T47D (cell line): ENCODE measurements around the gene OSCP1.

Experiments
- DNase-seq, 2 experiments: peaks; one replicate each; pipeline versions ENCODE4 v3.0.0 to v3.0.0-alpha.2; 2011 to 2012; ENCODE audit warnings: low read depth in 1 of 2, low spot score in 1 of 2
- JUND ChIP-seq: IDR thresholded peaks from 2 replicates; pipeline ENCODE4 v1.6.1; 2012; ENCODE audit warnings: low read depth
- in situ Hi-C: cut with HindIII; loops from 2 replicates; pipeline ENCODE4 v1.10.0; 2016; ENCODE audit warnings: low sequenced_read_pairs, low pct_unique_long_range_greater_than_20kb

OSCP1 gene

DNA sequence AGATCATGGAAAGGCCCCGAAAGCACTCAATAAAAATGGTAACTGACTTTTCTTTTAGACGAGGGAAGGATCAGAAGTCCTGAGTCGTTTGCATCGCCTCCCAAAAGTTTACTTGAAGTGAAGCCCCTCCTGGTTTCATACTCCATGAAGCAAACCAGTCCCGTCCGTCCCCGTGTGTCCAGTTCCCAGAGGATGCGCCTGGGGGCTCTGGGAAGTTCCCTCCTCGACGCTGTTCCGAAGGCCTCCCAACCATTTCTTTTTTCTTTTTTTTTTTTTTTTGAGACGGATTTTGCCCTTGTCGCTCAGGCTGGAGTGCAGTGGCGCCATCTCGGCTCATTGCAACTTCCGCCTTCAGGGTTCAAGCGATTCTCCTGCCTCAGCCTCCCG lies 661 bp upstream of the OSCP1 start:
- no peak for TF ChIP-seq JUND

DNA sequence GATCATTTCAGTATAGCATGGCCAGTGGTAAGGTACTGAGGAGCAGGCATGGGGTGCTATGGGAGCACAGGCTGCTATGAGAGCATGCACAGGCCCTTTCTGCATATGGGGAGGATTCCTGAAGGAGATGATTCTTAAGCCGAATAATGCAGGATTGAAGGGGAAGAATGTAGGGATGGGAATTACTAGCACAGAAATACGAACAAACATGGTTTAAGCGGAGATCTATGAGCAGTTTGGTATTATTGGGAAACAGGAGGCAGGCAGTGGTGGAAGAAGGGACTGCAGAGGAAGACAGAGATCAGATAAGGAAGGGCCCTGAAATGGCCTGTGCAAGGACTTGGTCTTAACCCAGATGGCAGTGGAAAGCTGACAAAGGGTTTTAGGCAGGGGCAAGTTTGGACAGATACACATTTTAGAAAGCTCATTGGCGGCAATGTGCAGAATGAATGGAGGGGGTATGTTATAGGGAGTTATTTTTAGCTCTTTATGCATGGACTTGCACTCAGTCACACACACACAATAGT lies 1.7 kb downstream of the OSCP1 start:
- no peak for TF ChIP-seq JUND
- in situ Hi-C loops = no loop called here
- no peak for DNase-seq

More for the DNA sequence above, 661 bp upstream of the OSCP1 start:
- in situ Hi-C loops = no loop called here
- DNase-seq = no peak

DNA sequence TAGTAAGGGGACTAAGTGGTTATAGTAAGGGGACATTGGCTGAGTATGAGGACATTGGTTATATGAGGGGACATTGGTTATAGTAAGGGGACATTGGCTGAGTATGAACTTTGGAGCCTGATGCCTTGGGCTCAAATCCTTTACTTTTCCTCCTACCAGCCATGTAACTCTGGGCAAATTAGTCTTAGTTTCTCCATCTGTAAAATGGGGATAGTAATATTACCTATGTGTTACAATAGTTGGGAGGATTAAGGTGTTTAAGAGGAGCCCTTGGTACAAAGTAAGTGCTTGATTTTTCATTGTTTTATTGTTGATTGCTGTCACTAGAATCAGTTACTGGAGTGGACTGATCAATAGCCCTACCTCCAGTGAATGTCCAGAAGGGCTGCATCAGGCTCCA lies 2.8 kb downstream of the OSCP1 start:
- DNase-seq = no peak
- TF ChIP-seq JUND = no peak
- in situ Hi-C loops = no loop called here

DNA sequence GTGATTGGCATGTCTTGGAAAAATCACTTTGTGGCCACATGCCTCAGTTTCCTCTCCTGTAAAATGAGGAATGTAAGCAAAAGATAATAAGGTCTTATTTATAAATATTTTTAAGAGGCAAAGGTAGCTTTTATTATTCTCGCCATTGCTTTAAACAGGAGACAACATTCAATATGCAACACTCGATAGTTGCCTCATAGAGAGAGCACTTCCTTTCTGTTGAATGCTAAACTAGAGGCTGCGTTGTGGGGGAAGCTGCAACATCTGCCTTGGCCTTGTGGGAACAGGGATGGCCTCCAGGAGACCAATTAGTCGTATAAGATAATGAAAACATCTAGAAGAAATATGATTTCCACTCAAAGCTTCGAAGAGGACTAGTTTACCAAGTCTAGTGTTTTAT lies 3.5 kb downstream of the OSCP1 start:
- in situ Hi-C loops = no loop called here
- DNase-seq = no peak
- TF ChIP-seq JUND = no peak

DNA sequence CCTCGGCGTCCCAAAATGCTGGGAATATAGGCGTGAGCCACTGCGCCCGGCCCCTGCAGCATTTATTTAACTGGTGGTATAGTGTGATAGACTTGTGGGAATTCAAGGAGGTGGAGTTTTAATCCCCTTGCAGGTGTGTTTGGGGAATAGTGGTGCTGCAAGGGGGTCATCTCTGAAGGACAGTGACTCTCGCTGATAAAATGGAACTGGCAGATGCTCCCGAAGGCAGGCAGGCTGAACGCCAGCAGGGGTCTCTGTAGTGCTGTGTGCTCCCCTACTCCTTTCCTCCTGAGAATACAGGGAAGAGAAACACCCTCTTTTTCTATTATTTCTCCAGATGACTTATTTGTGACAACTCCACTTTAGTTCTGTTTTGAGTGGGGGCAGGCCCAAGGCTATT lies 4.0 kb downstream of the OSCP1 start:
- no peak for DNase-seq
- in situ Hi-C loops = no loop called here
- TF ChIP-seq JUND = no peak

DNA sequence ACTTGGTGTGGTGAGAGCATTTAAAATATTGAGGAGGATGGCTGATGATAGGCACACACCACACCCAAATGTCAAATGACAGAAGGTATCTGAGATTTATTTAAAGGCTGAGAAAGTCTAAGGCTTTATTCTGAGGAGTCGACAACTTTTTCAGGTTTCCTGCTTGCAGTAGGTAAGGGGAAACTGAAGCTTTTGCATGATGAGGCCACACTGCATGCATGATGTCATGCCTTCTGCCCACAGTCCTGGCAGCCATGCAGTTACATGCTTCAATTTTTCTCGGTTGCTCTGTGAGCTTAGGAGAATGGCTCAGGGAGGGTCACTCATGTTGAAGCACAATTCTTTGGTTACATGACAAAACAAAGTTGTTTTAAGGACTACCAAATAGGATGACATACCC lies 7.0 kb downstream of the OSCP1 start:
- in situ Hi-C loops = no loop called here
- no peak for TF ChIP-seq JUND
- no peak for DNase-seq

DNA sequence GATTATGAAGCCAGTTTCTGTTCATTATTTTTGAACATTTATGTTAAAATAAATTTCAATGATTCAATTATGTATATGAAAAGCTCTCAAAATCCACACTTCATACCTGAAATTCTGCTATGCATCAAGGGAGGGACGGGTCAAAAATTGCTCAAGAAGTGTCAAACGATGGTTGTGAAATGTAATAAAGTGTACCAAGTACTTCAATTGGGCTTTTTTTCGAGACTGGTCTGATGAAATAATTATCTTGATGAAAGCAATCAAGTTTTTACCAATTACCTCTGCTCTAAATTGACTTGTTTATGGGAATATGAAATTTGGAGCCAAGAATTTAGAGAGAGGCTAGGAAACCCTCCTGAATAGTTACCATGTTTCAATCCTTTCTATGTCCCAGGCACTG lies 7.9 kb downstream of the OSCP1 start:
- no peak for TF ChIP-seq JUND
- in situ Hi-C loops = no loop called here
- no peak for DNase-seq

DNA sequence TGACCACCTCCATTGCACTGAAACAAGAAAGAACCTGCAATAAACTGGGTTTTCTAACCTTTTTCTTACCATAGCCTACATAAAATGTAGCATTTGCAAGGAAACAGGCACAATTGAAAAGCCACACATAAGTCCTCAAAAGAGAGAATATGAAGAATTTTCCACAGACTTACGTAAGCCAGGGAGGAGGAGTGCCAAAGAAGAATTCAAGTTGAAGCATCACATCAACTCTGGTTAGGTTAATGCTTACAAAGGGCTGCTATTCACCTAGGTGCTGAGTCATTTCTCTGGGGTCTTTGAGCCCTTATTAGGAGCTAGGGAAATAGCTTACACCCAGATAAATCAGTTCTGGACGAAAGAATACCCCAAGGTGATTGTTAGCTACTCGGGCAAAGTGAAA lies 9.6 kb downstream of the OSCP1 start:
- TF ChIP-seq JUND = no peak
- DNase-seq = no peak
- in situ Hi-C loops = no loop called here

DNA sequence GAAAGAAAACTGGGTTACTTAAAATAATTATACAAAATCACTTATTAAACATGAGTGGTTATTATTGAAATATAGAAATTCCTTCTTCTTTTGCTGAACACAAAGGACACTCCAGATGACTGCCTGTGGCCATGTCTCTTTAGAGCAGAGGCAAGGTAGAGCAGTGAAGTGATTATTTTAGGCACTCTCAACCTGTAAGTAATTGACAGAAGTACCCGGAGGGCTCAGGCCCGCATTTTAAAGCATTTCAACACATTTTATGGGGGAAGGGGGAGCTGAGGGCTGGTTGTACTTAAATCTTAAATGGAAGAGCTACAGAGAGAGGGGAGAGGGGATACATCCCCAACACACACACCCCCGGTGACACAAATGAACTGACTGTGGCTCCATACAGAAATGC lies 10.2 kb downstream of the OSCP1 start:
- no peak for DNase-seq
- in situ Hi-C loops = no loop called here
- no peak for TF ChIP-seq JUND

DNA sequence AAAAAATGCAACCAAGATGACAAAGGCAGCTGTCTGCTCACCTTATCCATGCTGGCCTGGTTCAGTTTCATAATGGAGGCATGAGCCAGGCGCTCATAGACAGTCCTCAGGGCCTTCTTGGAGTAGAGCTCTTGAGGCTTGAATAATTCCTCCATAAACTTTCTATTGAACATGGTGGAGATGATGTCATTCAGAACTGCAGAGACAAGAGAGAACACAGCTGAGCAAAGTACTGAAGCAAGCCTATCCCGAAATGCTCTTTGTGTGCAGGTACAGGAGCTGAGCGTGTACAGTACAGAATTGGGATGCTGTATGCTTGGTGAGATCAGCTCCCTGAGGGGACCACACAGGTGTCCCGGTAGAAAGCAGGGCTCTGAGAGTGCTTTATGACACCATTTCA lies 11.5 kb downstream of the OSCP1 start:
- in situ Hi-C loops = no loop called here
- no peak for DNase-seq
- TF ChIP-seq JUND = no peak

DNA sequence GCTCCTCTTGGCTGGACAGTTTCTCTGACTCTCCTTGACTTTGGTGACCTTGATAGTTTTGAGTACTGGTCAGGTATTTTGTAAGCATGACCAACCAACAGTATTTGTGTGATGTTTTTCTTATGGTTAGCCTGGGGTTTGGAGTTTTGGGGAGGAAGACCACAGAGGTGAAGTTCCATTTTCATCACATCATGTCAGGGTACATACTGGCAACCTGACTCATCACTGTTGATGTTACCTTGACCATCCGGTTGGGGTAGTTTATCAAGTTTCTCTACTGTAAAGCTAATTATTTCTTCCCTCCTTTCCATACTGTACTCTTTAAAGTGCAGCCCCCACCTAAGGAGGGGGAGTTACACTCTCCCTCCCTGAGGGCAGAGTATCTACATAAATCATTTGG lies 13.4 kb downstream of the OSCP1 start:
- in situ Hi-C loops = no loop called here
- TF ChIP-seq JUND = no peak
- peak in 1 of 2 experiments; percentile 76 for DNase-seq

DNA sequence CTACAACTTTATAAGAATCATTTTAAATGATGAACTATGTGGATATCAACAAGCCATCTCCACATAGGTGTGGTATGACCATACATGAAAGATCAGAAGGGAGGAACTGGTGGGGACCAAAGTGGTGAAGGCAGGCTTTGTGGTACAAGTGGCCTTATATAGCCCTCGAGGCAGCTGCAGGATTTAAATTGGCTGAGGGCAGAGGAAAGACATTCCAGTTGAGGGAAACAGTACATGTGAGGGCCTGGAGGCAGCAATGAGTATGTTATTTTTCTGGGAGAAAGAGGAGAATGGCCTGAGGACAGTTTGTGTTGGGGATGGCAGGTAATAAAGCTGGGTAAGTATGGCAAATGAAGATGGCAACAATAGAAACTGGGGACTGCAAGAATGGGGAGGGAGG lies 17.1 kb downstream of the OSCP1 start:
- no peak for TF ChIP-seq JUND
- in situ Hi-C loops = no loop called here
- DNase-seq = no peak

DNA sequence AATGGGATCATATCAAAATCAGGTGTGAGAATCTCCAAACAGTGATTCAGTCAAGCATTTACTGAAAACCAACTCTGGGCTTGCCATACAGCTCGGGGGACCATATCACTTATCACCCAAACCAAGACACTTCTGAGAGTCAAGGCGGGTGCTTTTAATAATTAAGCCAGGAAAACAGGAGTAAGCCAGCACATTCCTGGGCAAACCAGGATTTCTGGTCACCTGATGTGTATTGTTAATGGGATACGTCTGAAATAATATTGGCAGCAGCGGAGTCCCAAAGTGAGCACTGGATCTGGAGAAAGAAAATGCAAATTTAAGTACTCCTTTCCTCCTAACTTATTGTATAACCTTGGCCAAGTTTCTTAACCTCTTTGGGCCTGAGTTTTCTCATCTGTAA lies 17.6 kb downstream of the OSCP1 start:
- DNase-seq = no peak
- no peak for TF ChIP-seq JUND
- in situ Hi-C loops = no loop called here

DNA sequence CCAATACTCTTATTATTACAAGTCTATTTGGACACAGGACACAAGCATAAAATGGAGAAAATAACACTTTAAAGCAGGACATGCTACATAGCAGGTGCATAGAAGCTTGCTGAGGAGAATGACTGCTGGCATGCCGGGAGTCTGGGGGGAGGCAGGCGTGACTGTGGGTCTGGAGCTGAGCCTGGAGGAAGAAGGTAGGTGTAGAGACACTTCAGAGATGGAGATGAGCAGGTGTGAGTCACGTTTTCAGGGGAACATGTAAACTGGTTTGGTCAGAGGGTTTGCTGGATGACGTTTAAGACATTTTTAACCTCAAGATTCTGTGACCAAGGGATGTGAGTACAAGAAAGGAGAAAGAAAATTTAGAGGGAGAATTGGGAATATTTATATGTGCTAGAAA lies 24.5 kb downstream of the OSCP1 start:
- no peak for DNase-seq
- in situ Hi-C loops = no loop called here
- no peak for TF ChIP-seq JUND
